HCT116 (cell line): ENCODE measurements around the gene LDLRAD4.

Experiments used
- CEBPB ChIP-seq: IDR thresholded peaks from 2 replicates; pipeline ENCODE4 v1.6.1; 2012; ENCODE audit warnings: low read depth
- CTCF ChIP-seq, 3 experiments: fragments of 200-600 bp in 1 of 3; sonication (generic) in 1 of 3; IDR thresholded peaks in 2 of 3; conservative IDR thresholded peaks in 1 of 3; 2 replicates each; pipeline ENCODE4 v1.5.1; 2012 to 2017; ENCODE audit warnings: low read depth in 2 of 3, low read length in 2 of 3, antibody characterized with exemption in 1 of 3, borderline replicate concordance in 1 of 3, control low read depth in 1 of 3, mild to moderate bottlenecking in 1 of 3, mixed read lengths in 1 of 3, mixed run types in 1 of 3, moderate library complexity in 1 of 3; ENCODE audit not compliant: insufficient read depth in 1 of 3
- EZH2 ChIP-seq: fragments of 200-600 bp; sonication (generic); IDR thresholded peaks from 2 replicates; pipeline ENCODE4 v1.6.1; 2017; ENCODE audit warnings: antibody characterized with exemption, mixed run types
- FOSL1 ChIP-seq: IDR thresholded peaks from 2 replicates; pipeline ENCODE4 v1.6.1; 2012; ENCODE audit warnings: low read depth
- MAX ChIP-seq: IDR thresholded peaks from 2 replicates; pipeline ENCODE4 v1.6.1; 2012
- POLR2A ChIP-seq: IDR thresholded peaks from 2 replicates; pipeline ENCODE4 v1.7.0; 2011; ENCODE audit warnings: borderline replicate concordance; ENCODE audit not compliant: insufficient read depth, insufficient read length; ENCODE audit errors: extremely low read depth
- POLR2AphosphoS5 ChIP-seq: IDR thresholded peaks from 2 replicates; pipeline ENCODE4 v1.6.1; 2011; ENCODE audit warnings: mild to moderate bottlenecking, low read depth, low read length, moderate library complexity
- RAD21 ChIP-seq: IDR thresholded peaks from 2 replicates; pipeline ENCODE4 v1.6.1; 2012; ENCODE audit warnings: low read depth, mild to moderate bottlenecking
- REST ChIP-seq: IDR thresholded peaks from 2 replicates; pipeline ENCODE4 v1.6.1; 2012; ENCODE audit warnings: low read depth
- SIN3A ChIP-seq: IDR thresholded peaks from 2 replicates; pipeline ENCODE4 v1.6.1; 2012; ENCODE audit warnings: low read depth
- TCF7L2 ChIP-seq: IDR thresholded peaks from 2 replicates; pipeline ENCODE4 v1.7.0; 2011; ENCODE audit warnings: borderline replicate concordance, inconsistent platforms; ENCODE audit not compliant: insufficient read depth, insufficient read length; ENCODE audit errors: extremely low read depth
- YY1 ChIP-seq: IDR thresholded peaks from 2 replicates; pipeline ENCODE4 v1.6.1; 2011; ENCODE audit warnings: low read length, low read depth, moderate library complexity, mild to moderate bottlenecking; ENCODE audit not compliant: insufficient replicate concordance; ENCODE audit errors: extremely low read depth
- ZNF274 ChIP-seq: fragments of 200-500 bp; sonication (Bioruptor generic); IDR thresholded peaks from 2 replicates; pipeline ENCODE4 v1.6.1; 2014; ENCODE audit warnings: mild to moderate bottlenecking, low read depth, low read length, inconsistent platforms

- no peak for TF ChIP-seq EZH2
- TF ChIP-seq YY1 = no peak
- no peak for TF ChIP-seq POLR2A
- TF ChIP-seq CTCF (IDR thresholded peaks at IDR 0.05 in 2 of 3, conservative IDR thresholded peaks at IDR 0.05 in 1 of 3; ENCODE audit: borderline replicate concordance in 1 of 3, insufficient read depth in 1 of 3, low read depth in 2 of 3, low read length in 2 of 3) = no peak
- TF ChIP-seq POLR2AphosphoS5 = no peak
- no peak for TF ChIP-seq CEBPB
- TF ChIP-seq REST = no peak
- no peak for TF ChIP-seq TCF7L2
- no peak for TF ChIP-seq SIN3A
- no peak for TF ChIP-seq RAD21
- TF ChIP-seq FOSL1 = no peak
- TF ChIP-seq MAX = no peak
- no peak for TF ChIP-seq ZNF274
Observed at GRCh38 chr18:13376298-13376840, 157.8 kb downstream of the LDLRAD4 start.
